ENCODE data around the gene ALMS1. TPM values are rescaled to one million over a fixed set of nuclear protein-coding genes. Genes with fewer than 3 reads are reported as not detected.

Gene ALMS1
- total and polyA plus RNA-seq, 2 of the 4 experiments (the other 2 are of a cell fraction), result 20.8 to 52.8 TPM

DNA sequence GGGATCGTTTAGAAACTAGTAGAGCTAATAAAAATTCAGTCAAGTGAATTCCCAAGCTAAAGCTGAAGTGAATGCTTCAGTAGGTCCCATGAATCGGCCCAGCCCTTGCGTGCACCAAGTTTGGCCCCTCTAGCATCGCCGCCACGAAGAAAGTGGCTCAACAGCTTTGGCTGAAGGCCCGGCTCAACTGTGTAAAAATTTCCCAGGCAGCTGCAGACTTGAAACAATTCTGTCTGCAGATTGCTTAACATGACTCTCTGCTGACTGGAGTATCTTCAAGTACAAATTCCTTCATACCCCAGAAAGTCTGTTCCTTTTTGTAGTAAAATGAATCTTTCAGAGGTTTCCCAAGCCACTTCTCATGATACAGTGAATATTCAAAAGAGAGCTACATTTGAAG lies 32.7 kb downstream of the ALMS1 start:
- Histone ChIP-seq H3K14ac (replicated peaks; ENCODE audit: low read depth, low read length) (no peak overlapping the region), H3K56ac (ENCODE audit: extremely low read depth, insufficient read depth, low read length) (no peak overlapping the region), H3K36me3 (ENCODE audit: control insufficient read depth, insufficient read depth, low read length) (no peaks in the 10 kb centered on the region; the same call in 1 of the 2 replicates), H2BK120ac (ENCODE audit: low read depth, low read length) (no peak overlapping the region), H4K8ac (ENCODE audit: low read depth in 2 of 2, low read length in 2 of 2) (no peak overlapping the region), H3K4me2 (ENCODE audit: low read depth, low read length) (peak overlapping the region; percentile 40), H3K4me1 (ENCODE audit: control insufficient read depth, insufficient read depth, low read length) (no peaks in the 10 kb centered on the region), H3K9ac (ENCODE audit: low read depth, low read length) (no peak overlapping the region), H4K5ac (ENCODE audit: low read depth, low read length) (no peak overlapping the region), H2AK5ac (ENCODE audit: low read depth, low read length) (no peak overlapping the region), H3K4ac (ENCODE audit: low read depth, low read length) (no peak overlapping the region), H4K20me1 (ENCODE audit: insufficient read depth, low read length) (no peaks in the 10 kb centered on the region), H2BK15ac (ENCODE audit: low read depth, low read length) (no peak overlapping the region), H2BK20ac (ENCODE audit: low read depth, low read length) (no peak overlapping the region), H3K27me3 (ENCODE audit: control insufficient read depth, insufficient read depth, low read length) (no peaks in the 10 kb centered on the region), H3K18ac (ENCODE audit: low read depth, low read length) (no peak overlapping the region), H3K79me1 (ENCODE audit: low read depth in 1 of 2, low read length in 2 of 2) (peaks cover 4 to 6% of the 10 kb centered on the region in 2 experiments; a peak in 2 of 4 replicates), H3K4me3 (ENCODE audit: insufficient read depth, low read depth, low read length) (no peak overlapping the region), H3K27ac (ENCODE audit: insufficient read depth, low read length) (no peak overlapping the region), H4K91ac (ENCODE audit: insufficient read depth, low read depth, low read length) (no peak overlapping the region), H2BK5ac (ENCODE audit: low read depth, low read length, poor library complexity, severe bottlenecking) (no peak overlapping the region), H2AK9ac (replicated peaks; ENCODE audit: low read depth, low read length, poor library complexity) (no peak overlapping the region), H3K23ac (ENCODE audit: low read depth, low read length) (no peak overlapping the region), H2AFZ (replicated peaks; ENCODE audit: low read length, poor library complexity) (no peak overlapping the region), H3K9me3 (ENCODE audit: control insufficient read depth, insufficient read depth, low read length) (no peaks in the 10 kb centered on the region), H3K9me1 (ENCODE audit: insufficient read depth, low read length) (no peaks in the 10 kb centered on the region)
- ATAC-seq (ENCODE audit: low read depth) (peak; percentile 90), DNase-seq (peak; percentile 91)
- in situ Hi-C loops (cut with MboI; ENCODE audit: low sequenced_read_pairs) (loop anchor here (25.0 kb wide), 1 partner anchor 94 kb away; no protein-coding TSS in a partner anchor), intact Hi-C loops (cut with micrococcal nuclease) (no loop called here), dilution Hi-C loops (cut with HindIII; ENCODE audit: low sequenced_read_pairs, unreplicated experiment) (no loop called here)
- 14% methylated on average over 1 of the region's 7 CpGs; no CpG with 5 or more reads in 1 of the 2 experiments for WGBS, 2 experiments (ENCODE audit: extremely low coverage in 2 of 2, insufficient read length in 1 of 2)
- CTCF ChIA-PET, result no interaction called here
- no TSS peak for BruUV-seq (replicated peaks)
- TF ChIP-seq SMC3 (IDR thresholded peaks at IDR 0.05; ENCODE audit: low read depth, low read length) (no peak), ELK1 (IDR thresholded peaks at IDR 0.05; ENCODE audit: borderline replicate concordance, low read depth, low read length) (no peak), CEBPB (IDR thresholded peaks at IDR 0.05; ENCODE audit: low read depth, low read length) (peak; percentile 90), FOS (IDR thresholded peaks at IDR 0.05; ENCODE audit: low read depth, low read length) (no peak)
- TF ChIP-seq, protein P1, sequence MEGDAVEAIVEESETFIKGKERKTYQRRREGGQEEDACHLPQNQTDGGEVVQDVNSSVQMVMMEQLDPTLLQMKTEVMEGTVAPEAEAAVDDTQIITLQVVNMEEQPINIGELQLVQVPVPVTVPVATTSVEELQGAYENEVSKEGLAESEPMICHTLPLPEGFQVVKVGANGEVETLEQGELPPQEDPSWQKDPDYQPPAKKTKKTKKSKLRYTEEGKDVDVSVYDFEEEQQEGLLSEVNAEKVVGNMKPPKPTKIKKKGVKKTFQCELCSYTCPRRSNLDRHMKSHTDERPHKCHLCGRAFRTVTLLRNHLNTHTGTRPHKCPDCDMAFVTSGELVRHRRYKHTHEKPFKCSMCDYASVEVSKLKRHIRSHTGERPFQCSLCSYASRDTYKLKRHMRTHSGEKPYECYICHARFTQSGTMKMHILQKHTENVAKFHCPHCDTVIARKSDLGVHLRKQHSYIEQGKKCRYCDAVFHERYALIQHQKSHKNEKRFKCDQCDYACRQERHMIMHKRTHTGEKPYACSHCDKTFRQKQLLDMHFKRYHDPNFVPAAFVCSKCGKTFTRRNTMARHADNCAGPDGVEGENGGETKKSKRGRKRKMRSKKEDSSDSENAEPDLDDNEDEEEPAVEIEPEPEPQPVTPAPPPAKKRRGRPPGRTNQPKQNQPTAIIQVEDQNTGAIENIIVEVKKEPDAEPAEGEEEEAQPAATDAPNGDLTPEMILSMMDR (conservative IDR thresholded peaks at IDR 0.05; ENCODE audit: low read depth, low read length), result no peak
- POLR2A ChIA-PET (ENCODE audit: unreplicated experiment), result no interaction called here

All from IMR-90 (cell line).